Measurements from ENCODE around the gene R3HCC1L. TPM values are rescaled to one million over a fixed set of nuclear protein-coding genes. Genes with fewer than 3 reads are reported as not detected.

Gene R3HCC1L
- total RNA-seq, 4 donors from 2014 or later = 17.7 to 27.3 (median 25.3) TPM

DNA sequence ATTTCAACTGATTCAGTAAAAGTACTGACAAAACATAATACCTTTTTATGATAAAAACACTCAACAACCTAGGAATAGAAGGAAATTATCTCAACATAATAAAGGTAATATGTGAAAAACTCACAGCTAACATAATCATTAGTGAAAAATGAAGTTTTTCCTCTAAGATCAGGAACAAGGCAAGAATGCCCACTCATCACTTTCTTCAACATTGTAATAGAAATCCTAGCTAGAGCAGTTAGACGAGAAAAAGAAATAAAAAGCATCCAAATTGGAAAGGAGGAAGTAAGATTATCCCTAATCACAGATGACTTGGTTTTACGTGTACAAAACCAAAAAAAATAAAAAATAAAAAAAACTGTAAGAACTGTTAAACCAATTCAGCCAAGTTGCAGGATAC lies 58.6 kb downstream of the R3HCC1L start:
- H3K36me3 ChIP-seq = peaks cover 0 to 4% (median 0%) of the 10 kb centered on the region in 4 donors
- no peak overlapping the region for H3K4me3 ChIP-seq
- WGBS, 2 donors (ENCODE audit: low coverage in 1 of 2) = 93 to 95% methylated on average over 2 of the region's 2 CpGs
- intact Hi-C loops (cut with DNase I; ENCODE audit: low total_unique reads) = no loop called here
- H3K4me1 ChIP-seq = peaks cover 0 to 4% (median 1%) of the 10 kb centered on the region in 4 donors
- H3K9me3 ChIP-seq = peaks cover 0 to 8% of the 10 kb centered on the region in 2 donors
- H3K27me3 ChIP-seq = no peaks in the 10 kb centered on the region
- no peak for DNase-seq
- in situ Hi-C loops (cut with MboI; ENCODE audit: low pct_ligation_motif_present in 1 of 4, low pct_unique_long_range_greater_than_20kb in 1 of 4, low sequenced_read_pairs in 3 of 4) = no loop called here
- TF ChIP-seq POLR2AphosphoS5 (IDR thresholded peaks at IDR 0.05) (no peak), EP300 (IDR thresholded peaks at IDR 0.05; ENCODE audit: low read depth) (no peak), POLR2A (IDR thresholded peaks at IDR 0.05) (no peak)
- TF ChIP-seq, protein P1, sequence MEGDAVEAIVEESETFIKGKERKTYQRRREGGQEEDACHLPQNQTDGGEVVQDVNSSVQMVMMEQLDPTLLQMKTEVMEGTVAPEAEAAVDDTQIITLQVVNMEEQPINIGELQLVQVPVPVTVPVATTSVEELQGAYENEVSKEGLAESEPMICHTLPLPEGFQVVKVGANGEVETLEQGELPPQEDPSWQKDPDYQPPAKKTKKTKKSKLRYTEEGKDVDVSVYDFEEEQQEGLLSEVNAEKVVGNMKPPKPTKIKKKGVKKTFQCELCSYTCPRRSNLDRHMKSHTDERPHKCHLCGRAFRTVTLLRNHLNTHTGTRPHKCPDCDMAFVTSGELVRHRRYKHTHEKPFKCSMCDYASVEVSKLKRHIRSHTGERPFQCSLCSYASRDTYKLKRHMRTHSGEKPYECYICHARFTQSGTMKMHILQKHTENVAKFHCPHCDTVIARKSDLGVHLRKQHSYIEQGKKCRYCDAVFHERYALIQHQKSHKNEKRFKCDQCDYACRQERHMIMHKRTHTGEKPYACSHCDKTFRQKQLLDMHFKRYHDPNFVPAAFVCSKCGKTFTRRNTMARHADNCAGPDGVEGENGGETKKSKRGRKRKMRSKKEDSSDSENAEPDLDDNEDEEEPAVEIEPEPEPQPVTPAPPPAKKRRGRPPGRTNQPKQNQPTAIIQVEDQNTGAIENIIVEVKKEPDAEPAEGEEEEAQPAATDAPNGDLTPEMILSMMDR (IDR thresholded peaks at IDR 0.05) = no peak
- H3K27ac ChIP-seq = no peak overlapping the region

DNA sequence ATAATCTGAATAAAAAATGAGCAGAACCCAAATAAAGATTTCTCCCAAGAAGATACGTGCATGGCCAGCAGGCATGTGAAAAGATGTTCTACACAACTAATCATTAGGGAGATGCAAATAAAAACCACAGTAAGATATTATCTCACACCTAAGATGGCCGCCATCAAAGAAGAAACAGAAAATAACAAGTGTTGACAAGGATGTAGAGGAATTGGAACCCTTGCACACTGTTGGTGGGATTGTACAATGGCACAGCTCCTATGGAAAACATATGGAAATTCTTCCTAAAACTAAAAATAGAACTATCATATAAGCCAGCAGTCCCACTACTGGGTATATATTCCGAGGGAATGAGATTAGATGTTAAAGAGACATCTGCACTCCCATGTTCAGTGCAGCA lies 60.2 kb downstream of the R3HCC1L start:
- TF ChIP-seq POLR2A (IDR thresholded peaks at IDR 0.05) (no peak), POLR2AphosphoS5 (IDR thresholded peaks at IDR 0.05) (no peak), EP300 (IDR thresholded peaks at IDR 0.05; ENCODE audit: low read depth) (no peak)
- TF ChIP-seq, protein P1 (IDR thresholded peaks at IDR 0.05) = no peak
- no peak overlapping the region for H3K4me3 ChIP-seq
- WGBS, 2 donors (ENCODE audit: low coverage in 1 of 2) = 86 to 96% methylated on average over 3 of the region's 3 CpGs

DNA sequence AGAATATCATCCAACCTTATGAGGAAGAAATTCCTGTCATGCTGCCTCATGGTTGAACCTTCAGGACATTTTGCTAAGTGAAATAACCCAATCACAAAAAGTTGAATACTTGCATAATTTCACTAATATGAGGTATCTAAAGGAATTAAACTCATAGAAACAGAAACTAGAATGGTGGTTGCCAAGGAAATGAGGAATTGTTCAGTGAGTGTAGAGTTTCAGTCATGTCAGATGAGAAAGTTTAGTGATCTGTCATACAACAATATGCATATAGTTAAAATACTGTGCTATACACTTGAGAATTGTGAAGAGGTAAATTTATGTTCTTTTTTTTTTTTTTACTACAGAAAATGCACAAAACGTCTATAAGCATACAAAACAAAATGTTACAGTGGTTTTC lies 60.7 kb downstream of the R3HCC1L start:
- peaks cover 0 to 4% (median 0%) of the 10 kb centered on the region in 4 donors for H3K36me3 ChIP-seq
- intact Hi-C loops (cut with DNase I; ENCODE audit: low total_unique reads) (no loop called here), in situ Hi-C loops (cut with MboI; ENCODE audit: low pct_ligation_motif_present in 1 of 4, low pct_unique_long_range_greater_than_20kb in 1 of 4, low sequenced_read_pairs in 3 of 4) (no loop called here)
- 63 to 64% methylated on average over 1 of the region's 1 CpG for WGBS, 2 donors (ENCODE audit: low coverage in 1 of 2)
- no peaks in the 10 kb centered on the region for H3K27me3 ChIP-seq
- no peak overlapping the region for H3K27ac ChIP-seq
- no peak overlapping the region for H3K4me3 ChIP-seq
- peaks cover 0 to 8% of the 10 kb centered on the region in 2 donors for H3K9me3 ChIP-seq
- TF ChIP-seq POLR2AphosphoS5 (IDR thresholded peaks at IDR 0.05) = no peak
- TF ChIP-seq, protein P1 (IDR thresholded peaks at IDR 0.05) = no peak
- no peak for TF ChIP-seq POLR2A (IDR thresholded peaks at IDR 0.05)
- TF ChIP-seq EP300 (IDR thresholded peaks at IDR 0.05; ENCODE audit: low read depth) = no peak
- no peak for DNase-seq
- peaks cover 0 to 4% (median 1%) of the 10 kb centered on the region in 4 donors for H3K4me1 ChIP-seq

More for the DNA sequence above, 60.2 kb downstream of the R3HCC1L start:
- in situ Hi-C loops (cut with MboI; ENCODE audit: low pct_ligation_motif_present in 1 of 4, low pct_unique_long_range_greater_than_20kb in 1 of 4, low sequenced_read_pairs in 3 of 4) (no loop called here), intact Hi-C loops (cut with DNase I; ENCODE audit: low total_unique reads) (no loop called here)
- H3K27me3 ChIP-seq = no peaks in the 10 kb centered on the region
- peaks cover 0 to 8% of the 10 kb centered on the region in 2 donors for H3K9me3 ChIP-seq
- H3K4me1 ChIP-seq = peaks cover 0 to 4% (median 1%) of the 10 kb centered on the region in 4 donors
- DNase-seq = no peak
- H3K27ac ChIP-seq = no peak overlapping the region
- H3K36me3 ChIP-seq = peaks cover 0 to 4% (median 0%) of the 10 kb centered on the region in 4 donors

- WGBS, 2 donors (ENCODE audit: low coverage in 1 of 2) = 80 to 83% methylated on average over 3 to 6 of the region's 6 CpGs
- H3K9me3 ChIP-seq = peaks cover 0 to 8% of the 10 kb centered on the region in 2 donors
- no peak for DNase-seq
- in situ Hi-C loops (cut with MboI; ENCODE audit: low pct_ligation_motif_present in 1 of 4, low pct_unique_long_range_greater_than_20kb in 1 of 4, low sequenced_read_pairs in 3 of 4) (no loop called here), intact Hi-C loops (cut with DNase I; ENCODE audit: low total_unique reads) (no loop called here)
- TF ChIP-seq, protein P1 (IDR thresholded peaks at IDR 0.05) = no peak
- TF ChIP-seq EP300 (IDR thresholded peaks at IDR 0.05; ENCODE audit: low read depth) = no peak
- TF ChIP-seq POLR2AphosphoS5 (IDR thresholded peaks at IDR 0.05) = no peak
- TF ChIP-seq POLR2A (IDR thresholded peaks at IDR 0.05) = no peak
- H3K4me1 ChIP-seq = peaks cover 0 to 4% (median 1%) of the 10 kb centered on the region in 4 donors
- no peak overlapping the region for H3K4me3 ChIP-seq
- H3K36me3 ChIP-seq = peaks cover 0 to 4% (median 0%) of the 10 kb centered on the region in 4 donors
- H3K27ac ChIP-seq = no peak overlapping the region
- H3K27me3 ChIP-seq = no peaks in the 10 kb centered on the region
These were observed 62.5 kb downstream of the R3HCC1L start for GRCh38 chr10:98196985-98197384.
